ELR (cell line): ENCODE results near the gene SND1.

Experiments
- DNase-seq: peaks from one replicate; pipeline ENCODE4 v3.0.0-alpha.2; 2015; ENCODE audit warnings: low read depth

The SND1 gene

GRCh38 chr7:127651556-127652332, at the start of gene SND1:
SND1 (plus strand) TSS chr7:127652194; CDS start chr7:127652374, 180 bp downstream.
- DNase-seq = peak; percentile 99

DNA sequence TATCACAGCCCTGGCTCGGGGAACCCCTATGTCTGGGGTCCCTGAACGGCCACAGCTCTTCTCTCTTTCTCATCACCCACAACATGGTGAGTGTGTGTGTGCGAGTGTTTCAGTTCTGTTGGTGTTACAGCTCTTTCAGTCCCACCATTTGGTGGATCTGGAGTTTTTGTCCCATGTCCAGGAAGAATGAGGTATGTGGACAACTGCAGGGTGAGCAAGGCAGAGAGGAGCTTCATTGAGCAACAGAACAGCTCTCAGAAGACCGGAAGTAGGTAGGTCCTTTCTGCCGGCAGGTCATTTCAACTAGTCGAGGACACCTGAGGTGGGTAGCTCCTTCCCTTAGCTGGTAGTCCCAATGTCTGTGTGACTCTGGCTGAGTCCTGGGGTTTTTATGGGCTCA, 43.5 kb upstream of the SND1 start:
- no peak for DNase-seq

- no peak for DNase-seq
These were observed 42.7 kb upstream of the SND1 start for GRCh38 chr7:127609297-127609696.

DNA sequence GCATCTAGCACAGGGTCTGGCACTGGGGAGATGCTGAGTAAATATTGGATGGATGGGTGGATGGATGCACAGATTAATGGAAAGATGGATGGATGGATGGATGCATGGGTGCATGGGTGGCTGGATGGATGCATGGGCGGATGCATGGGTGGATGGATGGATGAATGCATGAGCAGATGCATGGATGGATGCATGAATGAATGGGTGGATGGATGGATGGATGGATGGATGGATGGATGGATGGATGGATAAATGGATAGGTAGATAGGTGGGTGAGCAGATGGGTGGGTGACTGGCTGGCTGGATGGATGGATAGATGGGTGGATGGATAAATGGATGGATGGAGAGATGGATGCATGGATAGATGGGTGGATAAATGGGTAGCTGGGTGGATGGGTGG, 39.7 kb upstream of the SND1 start:
- no peak for DNase-seq

GRCh38 chr7:127616724-127617123, 35.3 kb upstream of the SND1 start:
- no peak for DNase-seq

- no peak for DNase-seq
These were observed 34.0 kb upstream of the SND1 start, which contains the start of gene PAX4 for GRCh38 chr7:127618042-127618441. PAX4 (minus strand) TSS chr7:127618142; CDS start chr7:127615928, 2,214 bp downstream.

- no peak for DNase-seq
These were observed 33.2 kb upstream of the SND1 start for GRCh38 chr7:127618775-127619174.

GRCh38 chr7:127619681-127620405, 32.2 kb upstream of the SND1 start:
- no peak for DNase-seq

DNA sequence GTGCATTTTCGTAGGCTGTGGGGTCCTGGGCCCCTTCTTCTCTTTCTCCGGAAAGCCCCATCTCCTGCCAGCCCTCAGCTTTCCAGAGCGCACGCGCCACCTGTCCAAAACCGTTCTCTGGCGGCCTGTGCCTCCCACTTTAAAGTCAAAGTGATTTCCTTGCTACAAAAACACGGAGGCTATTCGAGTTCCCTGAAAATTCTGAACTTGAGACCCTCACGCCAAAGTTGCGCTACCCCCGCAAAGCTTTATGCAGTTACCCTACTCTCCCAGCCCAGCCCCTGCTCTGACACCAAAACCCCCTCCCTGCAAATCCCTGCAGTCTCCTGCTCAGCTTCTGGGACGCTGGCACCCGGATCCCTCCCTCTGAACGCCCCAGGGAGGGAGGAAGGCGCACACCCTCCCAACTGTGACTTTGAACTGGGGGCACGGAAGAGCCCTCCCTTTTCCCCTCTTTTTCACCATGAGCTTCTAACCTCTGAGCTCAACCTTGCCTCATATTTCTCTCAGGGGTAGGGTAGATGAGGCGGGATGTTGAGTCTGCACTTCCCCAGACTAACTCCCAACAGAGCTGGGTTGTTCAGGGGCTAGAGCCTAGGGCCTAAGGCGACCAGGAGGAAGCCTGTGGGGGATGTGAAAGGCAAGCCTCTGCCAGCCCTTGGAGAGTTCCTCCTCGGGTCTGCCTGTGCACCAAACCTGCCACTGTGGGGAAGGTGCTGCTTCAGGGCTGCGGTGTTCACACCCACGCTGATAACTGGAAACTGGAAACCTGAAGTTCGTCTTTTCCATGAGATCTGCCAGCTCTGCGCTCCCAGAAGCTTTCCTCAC, 31.4 kb upstream of the SND1 start:
- DNase-seq = no peak

- no peak for DNase-seq
These were observed 26.7 kb upstream of the SND1 start for GRCh38 chr7:127625331-127625730.

- DNase-seq = no peak
These were observed 23.5 kb upstream of the SND1 start for GRCh38 chr7:127628445-127628844.

GRCh38 chr7:127629268-127629854, 22.6 kb upstream of the SND1 start:
- peak; percentile 18 for DNase-seq

GRCh38 chr7:127632276-127632910, 19.6 kb upstream of the SND1 start:
- DNase-seq = peak; percentile 65

- DNase-seq = no peak
These were observed 16.2 kb upstream of the SND1 start for GRCh38 chr7:127635659-127636285.

DNA sequence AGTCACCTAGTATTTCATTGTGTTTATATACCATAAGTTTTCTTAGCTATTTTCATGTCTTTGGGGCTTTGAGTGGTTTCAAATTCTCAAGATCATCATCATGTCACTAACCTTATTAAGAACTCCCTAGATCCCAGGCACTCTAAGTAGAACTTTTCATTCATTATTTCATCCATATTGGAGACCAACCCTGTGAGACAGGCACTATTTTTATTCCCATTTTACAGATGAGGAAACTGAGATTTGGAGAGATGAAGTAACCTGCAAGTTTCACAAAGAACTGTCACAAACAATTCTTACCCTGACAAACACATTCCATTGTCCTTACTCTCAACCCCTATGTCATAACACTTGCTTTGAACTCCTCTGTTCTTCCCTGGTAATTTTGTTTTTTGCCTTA, 13.8 kb upstream of the SND1 start:
- DNase-seq = no peak

GRCh38 chr7:127644484-127644883, 7.5 kb upstream of the SND1 start:
- DNase-seq = no peak

DNA sequence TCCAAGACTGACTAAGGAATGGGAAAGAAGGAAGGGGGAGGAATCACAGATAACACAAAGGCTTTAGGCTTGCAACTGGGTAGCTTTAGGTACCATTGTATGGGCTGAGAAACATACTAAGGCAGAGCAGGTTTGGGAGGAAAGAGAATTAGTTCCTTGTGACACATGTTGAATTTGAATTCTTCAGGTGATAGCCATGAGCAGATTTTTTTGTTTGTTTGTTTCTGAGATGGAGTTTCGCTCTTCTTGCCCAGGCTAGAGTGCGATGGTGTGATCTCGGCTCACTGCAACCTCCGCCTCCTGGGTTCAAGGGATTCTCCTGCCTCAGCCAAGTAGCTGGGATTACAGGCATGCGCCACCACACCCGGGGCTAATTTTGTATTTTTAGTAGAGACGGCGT, 4.4 kb upstream of the SND1 start:
- DNase-seq = no peak

DNA sequence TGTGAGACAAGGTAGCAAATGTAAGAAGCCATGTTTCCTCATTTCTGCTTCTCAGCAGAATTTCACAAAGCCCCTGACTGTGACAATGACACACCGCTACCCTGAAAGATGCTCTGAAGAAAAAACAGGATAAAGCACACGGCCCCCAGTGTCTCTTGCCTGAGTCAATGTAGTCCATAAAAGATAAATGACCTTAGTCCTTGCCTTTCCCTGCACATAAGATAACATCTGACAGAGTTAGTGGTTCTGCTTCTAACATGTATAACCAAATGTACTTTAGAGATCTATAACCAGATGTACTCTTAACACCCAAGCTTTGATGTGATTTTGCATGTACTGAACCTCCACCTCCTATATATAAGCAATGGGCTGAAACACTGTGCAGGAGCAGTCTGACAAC, 3.0 kb upstream of the SND1 start:
- DNase-seq = no peak

DNA sequence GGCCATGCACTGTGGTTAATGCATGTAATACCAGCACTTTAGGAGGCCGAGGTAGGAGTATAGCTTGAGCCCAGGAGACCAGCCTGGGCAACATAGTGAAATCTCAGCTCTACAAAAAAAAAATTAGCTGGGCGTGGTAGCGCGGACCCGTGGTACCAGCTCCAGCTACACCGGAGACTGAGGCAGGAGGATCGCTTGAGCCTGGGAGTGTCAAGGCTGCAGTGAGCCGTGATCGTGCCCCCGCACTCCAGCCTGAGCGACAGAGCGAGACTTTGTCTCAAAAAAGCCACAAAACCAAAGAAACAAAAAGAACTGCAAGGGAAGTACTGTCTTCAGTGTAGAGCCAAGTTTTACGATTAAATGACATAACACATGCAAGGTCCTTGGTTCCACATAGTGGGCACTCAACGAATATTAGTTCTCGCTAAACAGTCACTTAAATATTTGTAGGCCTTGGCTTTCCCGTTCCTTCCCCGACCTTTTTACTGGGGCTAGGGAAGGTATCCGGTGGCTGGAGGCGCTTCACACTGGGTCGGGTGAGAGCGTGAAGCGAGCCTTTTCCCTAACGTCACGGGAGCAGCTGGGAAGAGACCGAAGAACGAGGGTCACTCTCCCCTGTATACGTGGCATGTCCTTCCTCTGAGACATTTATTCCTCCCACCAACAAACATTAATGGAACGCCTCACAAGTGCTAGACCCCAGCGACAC, 993 bp upstream of the SND1 start:
- no peak for DNase-seq
